ENCODE results near the gene PTPRA. TPM values are rescaled to one million over a fixed set of nuclear protein-coding genes. Genes with fewer than 3 reads are reported as not detected.

The PTPRA gene
- total and polyA plus RNA-seq, 2 of the 13 experiments (the other 11 are each of a cell fraction or from before 2014, with no cell fraction given) = 47.2 to 127 TPM

- H2AFZ ChIP-seq (ENCODE audit: low read length) = no peak overlapping the region
- in situ Hi-C loops (cut with HindIII; ENCODE audit: extremely low pct_ligation_motif_present, low pct_unique_long_range_greater_than_20kb) = no loop called here
- CTCF ChIA-PET (ENCODE audit: low intra/inter-chr PET ratio, low total read pairs) = no interaction called here
- no peaks in the 10 kb centered on the region for H3K9me3 ChIP-seq (ENCODE audit: low read length)
- no peak overlapping the region for H3K4me3 ChIP-seq (replicated peaks in 1 of 3; ENCODE audit: insufficient read depth in 1 of 3, low read depth in 2 of 3, low read length in 3 of 3)
- TF ChIP-seq ZBTB40 (IDR thresholded peaks at IDR 0.05) (no peak), ZBTB40 (CRISPR knock-in tag; IDR thresholded peaks at IDR 0.05) (no peak), ATRX (CRISPR knock-in tag; IDR thresholded peaks at IDR 0.05; ENCODE audit: borderline replicate concordance) (no peak), NBN (conservative IDR thresholded peaks at IDR 0.05) (0 out of 2 replicates have a peak, but pooled peaks have one; percentile 32)
- no peak overlapping the region for H3K27ac ChIP-seq (ENCODE audit: extremely low read length, insufficient read depth, low read length)
- FAIRE-seq (no peak), ATAC-seq (no peak), DNase-seq (ENCODE audit: low spot score) (no peak)
- no TSS peak for BruUV-seq (replicated peaks)
- intact Hi-C loops (cut with micrococcal nuclease; ENCODE audit: unreplicated experiment) = no loop called here
- no peaks in the 10 kb centered on the region for H3K79me2 ChIP-seq (ENCODE audit: insufficient read depth, low read length)
- H3K4me2 ChIP-seq (ENCODE audit: low read depth, low read length) = no peak overlapping the region
- no peaks in the 10 kb centered on the region for H4K20me1 ChIP-seq (ENCODE audit: insufficient read depth, low read length)
- peaks cover 11 to 30% of the 10 kb centered on the region in 2 experiments; a peak in 4 of 5 replicates for H3K36me3 ChIP-seq (replicated peaks in 1 of 2; ENCODE audit: control insufficient read depth in 1 of 2, insufficient read depth in 2 of 2, low read length in 2 of 2)
- no peaks in the 10 kb centered on the region for H3K4me1 ChIP-seq (ENCODE audit: insufficient read depth, low read length)
- POLR2A ChIA-PET = no interaction called here
- H3K27me3 ChIP-seq (ENCODE audit: control insufficient read depth in 1 of 2, insufficient read depth in 2 of 2, low read length in 2 of 2) = no peaks in the 10 kb centered on the region
- H3K9ac ChIP-seq (ENCODE audit: insufficient read depth, low read depth, low read length) = no peak overlapping the region
Measured at GRCh38 chr20:2955257-2955970, 82.1 kb downstream of the PTPRA start.
